ENCODE measurements around the gene DNMT3A. TPM values are rescaled to one million over a fixed set of nuclear protein-coding genes. Genes with fewer than 3 reads are reported as not detected.

Gene DNMT3A
- total RNA-seq, 4 donors from 2014 or later: 5.9 to 14.1 (median 8.0) TPM

- H3K27me3 ChIP-seq: no peaks in the 10 kb centered on the region
- peak in 1 of 2 donors; percentile 12 for ATAC-seq
- no peaks in the 10 kb centered on the region for H3K9me3 ChIP-seq
- H3K4me3 ChIP-seq: peak overlapping the region; percentile 35 to 55 (median 50)
- peak overlapping the region; percentile 50 to 73 (median 68) for H3K27ac ChIP-seq
- DNase-seq: no peak
- intact Hi-C loops (cut with DNase I; ENCODE audit: low total_unique reads): loop anchor here (1.0 kb wide), 3 partner anchors 14 to 160 kb away; no protein-coding TSS in a partner anchor
- peaks cover 6 to 7% of the 10 kb centered on the region in 2 donors for H3K4me1 ChIP-seq
- TF ChIP-seq, protein P1, sequence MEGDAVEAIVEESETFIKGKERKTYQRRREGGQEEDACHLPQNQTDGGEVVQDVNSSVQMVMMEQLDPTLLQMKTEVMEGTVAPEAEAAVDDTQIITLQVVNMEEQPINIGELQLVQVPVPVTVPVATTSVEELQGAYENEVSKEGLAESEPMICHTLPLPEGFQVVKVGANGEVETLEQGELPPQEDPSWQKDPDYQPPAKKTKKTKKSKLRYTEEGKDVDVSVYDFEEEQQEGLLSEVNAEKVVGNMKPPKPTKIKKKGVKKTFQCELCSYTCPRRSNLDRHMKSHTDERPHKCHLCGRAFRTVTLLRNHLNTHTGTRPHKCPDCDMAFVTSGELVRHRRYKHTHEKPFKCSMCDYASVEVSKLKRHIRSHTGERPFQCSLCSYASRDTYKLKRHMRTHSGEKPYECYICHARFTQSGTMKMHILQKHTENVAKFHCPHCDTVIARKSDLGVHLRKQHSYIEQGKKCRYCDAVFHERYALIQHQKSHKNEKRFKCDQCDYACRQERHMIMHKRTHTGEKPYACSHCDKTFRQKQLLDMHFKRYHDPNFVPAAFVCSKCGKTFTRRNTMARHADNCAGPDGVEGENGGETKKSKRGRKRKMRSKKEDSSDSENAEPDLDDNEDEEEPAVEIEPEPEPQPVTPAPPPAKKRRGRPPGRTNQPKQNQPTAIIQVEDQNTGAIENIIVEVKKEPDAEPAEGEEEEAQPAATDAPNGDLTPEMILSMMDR (IDR thresholded peaks at IDR 0.05 in 4 of 5, conservative IDR thresholded peaks at IDR 0.05 in 1 of 5): no peak
- peak in 1 of 2 donors; percentile 7 for TF ChIP-seq POLR2A (IDR thresholded peaks at IDR 0.05)
- in situ Hi-C loops (cut with MboI; ENCODE audit: low sequenced_read_pairs in 4 of 4): no loop called here
- no peaks in the 10 kb centered on the region for H3K36me3 ChIP-seq
These were observed 20.9 kb upstream of the DNMT3A start for GRCh38 chr2:25362434-25363145.

DNA sequence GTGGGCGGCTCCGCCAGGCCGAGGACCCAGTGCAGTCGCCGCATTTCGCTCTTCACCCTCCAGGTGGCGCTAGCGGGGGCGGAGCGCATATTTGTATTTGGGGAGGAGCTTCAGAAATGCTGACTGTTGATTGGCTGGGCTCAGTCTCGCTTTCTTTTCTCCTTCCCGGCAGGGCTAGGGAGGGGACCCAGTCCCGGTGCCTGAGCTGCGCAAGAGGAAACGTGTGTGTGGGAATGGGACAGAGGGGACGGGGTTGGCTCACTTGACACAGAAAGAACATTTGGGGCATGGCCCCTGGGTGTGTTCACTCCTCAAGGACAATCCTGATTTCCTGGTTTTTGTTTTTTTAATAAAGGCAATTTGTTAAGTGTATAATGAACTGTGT, 20.3 kb upstream of the DNMT3A start:
- TF ChIP-seq POLR2A (IDR thresholded peaks at IDR 0.05): peak; percentile 53 to 67
- TF ChIP-seq, protein P1 (IDR thresholded peaks at IDR 0.05 in 4 of 5, conservative IDR thresholded peaks at IDR 0.05 in 1 of 5): peak; percentile 79 to 99 (median 94)
- ATAC-seq (peak; percentile 99 to 100), DNase-seq (peak; percentile 85 to 88)
- H3K4me1 ChIP-seq: peaks cover 6 to 7% of the 10 kb centered on the region in 2 donors
- H3K27ac ChIP-seq: peak overlapping the region; percentile 50 to 73 (median 68)
- H3K36me3 ChIP-seq: no peaks in the 10 kb centered on the region
- in situ Hi-C loops (cut with MboI; ENCODE audit: low sequenced_read_pairs in 4 of 4): no loop called here
- H3K9me3 ChIP-seq: no peaks in the 10 kb centered on the region
- intact Hi-C loops (cut with DNase I; ENCODE audit: low total_unique reads): loop anchor here (1.0 kb wide), 3 partner anchors 14 to 160 kb away; no protein-coding TSS in a partner anchor
- H3K27me3 ChIP-seq: no peaks in the 10 kb centered on the region
- peak overlapping the region; percentile 35 to 55 (median 50) for H3K4me3 ChIP-seq

DNA sequence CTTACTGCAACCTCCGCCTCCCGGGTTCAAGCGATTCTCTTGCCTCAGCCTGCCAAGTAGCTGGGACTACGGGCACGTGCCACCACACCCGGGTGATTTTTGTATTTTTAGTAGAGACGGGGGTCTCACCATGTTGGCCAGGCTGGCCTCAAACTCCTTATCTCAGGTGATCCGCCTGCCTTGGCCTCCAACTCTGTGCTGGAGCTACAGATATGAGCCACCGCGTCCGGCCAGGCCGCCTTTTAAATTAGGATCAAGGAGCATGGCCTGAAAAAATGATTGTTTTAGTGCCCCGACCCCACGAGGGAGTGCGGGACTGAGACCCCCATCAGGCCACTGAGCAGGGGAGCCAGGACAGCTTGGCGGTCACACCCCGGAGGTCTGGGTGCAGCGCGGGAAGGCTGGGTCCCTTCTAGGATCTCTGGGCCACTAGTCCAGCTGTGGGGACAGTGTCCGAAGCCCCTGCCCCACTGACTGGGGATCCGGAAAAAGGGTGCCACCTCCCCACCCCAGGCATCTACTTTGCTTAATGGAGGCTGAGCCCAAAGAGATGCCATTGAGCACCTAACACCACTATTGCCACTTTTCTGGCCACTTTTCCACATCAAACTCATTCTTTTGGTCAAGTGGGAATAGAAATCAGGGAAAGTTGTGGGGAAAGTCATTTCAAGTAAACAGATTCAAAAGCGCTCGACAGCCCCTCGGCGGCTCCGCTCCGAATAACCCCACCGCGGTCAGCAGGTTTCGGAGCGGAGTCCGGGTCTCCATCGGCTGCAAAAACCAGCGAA, 19.7 kb upstream of the DNMT3A start:
- Histone ChIP-seq H3K27ac (peak overlapping the region in 2 of 4 donors; percentile 69 to 73), H3K27me3 (no peaks in the 10 kb centered on the region), H3K4me3 (peak overlapping the region; percentile 24 to 53 (median 41)), H3K9me3 (no peaks in the 10 kb centered on the region), H3K36me3 (no peaks in the 10 kb centered on the region), H3K4me1 (peaks cover 6 to 7% of the 10 kb centered on the region in 2 donors)
- TF ChIP-seq, protein P1 (IDR thresholded peaks at IDR 0.05 in 4 of 5, conservative IDR thresholded peaks at IDR 0.05 in 1 of 5): no peak
- no peak for TF ChIP-seq POLR2A (IDR thresholded peaks at IDR 0.05)
- ATAC-seq (no peak), DNase-seq (no peak)
- in situ Hi-C loops (cut with MboI; ENCODE audit: low sequenced_read_pairs in 4 of 4) (no loop called here), intact Hi-C loops (cut with DNase I; ENCODE audit: low total_unique reads) (loop anchor here (1.0 kb wide), 3 partner anchors 15 to 161 kb away; no protein-coding TSS in a partner anchor)

DNA sequence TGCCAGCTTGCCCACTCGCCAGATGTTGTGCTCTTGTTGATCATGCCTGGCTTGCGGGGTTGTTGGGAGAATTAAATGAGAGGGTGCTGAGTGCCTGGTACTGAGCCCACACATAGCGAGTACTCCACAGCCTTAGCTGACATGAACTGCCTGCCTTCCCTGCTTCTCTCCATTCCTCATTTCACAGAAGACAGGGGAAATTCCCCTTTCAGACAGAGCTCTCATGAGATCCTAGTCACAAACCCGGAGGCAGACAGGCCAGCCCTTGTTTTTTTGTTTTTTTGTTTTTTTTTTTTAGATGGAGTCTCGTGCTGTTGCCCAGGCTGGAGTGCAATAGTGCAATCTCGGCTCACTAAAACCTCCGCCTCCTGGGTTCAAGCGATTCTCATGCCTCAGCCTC, 17.1 kb upstream of the DNMT3A start:
- H3K27ac ChIP-seq: no peak overlapping the region
- no peaks in the 10 kb centered on the region for H3K36me3 ChIP-seq
- intact Hi-C loops (cut with DNase I; ENCODE audit: low total_unique reads) (no loop called here), in situ Hi-C loops (cut with MboI; ENCODE audit: low sequenced_read_pairs in 4 of 4) (no loop called here)
- DNase-seq: no peak
- no peak for ATAC-seq
- no peaks in the 10 kb centered on the region for H3K9me3 ChIP-seq
- H3K4me1 ChIP-seq: peaks cover 6 to 7% of the 10 kb centered on the region in 2 donors
- H3K4me3 ChIP-seq: no peak overlapping the region
- TF ChIP-seq, protein P1 (IDR thresholded peaks at IDR 0.05 in 4 of 5, conservative IDR thresholded peaks at IDR 0.05 in 1 of 5): no peak
- TF ChIP-seq POLR2A (IDR thresholded peaks at IDR 0.05): no peak
- no peaks in the 10 kb centered on the region for H3K27me3 ChIP-seq
